ENCODE data around the gene ZC3H4. TPM values are rescaled to one million over a fixed set of nuclear protein-coding genes. Genes with fewer than 3 reads are reported as not detected.
"Not testable (repeated sequence)": the region's sequence is repeated elsewhere in the genome, so short reads cannot be mapped to it uniquely, and the experiment has no call there.

ZC3H4 gene
- polyA plus RNA-seq, 3 donors, result 36.5 to 39.4 (median 39.1) TPM

DNA sequence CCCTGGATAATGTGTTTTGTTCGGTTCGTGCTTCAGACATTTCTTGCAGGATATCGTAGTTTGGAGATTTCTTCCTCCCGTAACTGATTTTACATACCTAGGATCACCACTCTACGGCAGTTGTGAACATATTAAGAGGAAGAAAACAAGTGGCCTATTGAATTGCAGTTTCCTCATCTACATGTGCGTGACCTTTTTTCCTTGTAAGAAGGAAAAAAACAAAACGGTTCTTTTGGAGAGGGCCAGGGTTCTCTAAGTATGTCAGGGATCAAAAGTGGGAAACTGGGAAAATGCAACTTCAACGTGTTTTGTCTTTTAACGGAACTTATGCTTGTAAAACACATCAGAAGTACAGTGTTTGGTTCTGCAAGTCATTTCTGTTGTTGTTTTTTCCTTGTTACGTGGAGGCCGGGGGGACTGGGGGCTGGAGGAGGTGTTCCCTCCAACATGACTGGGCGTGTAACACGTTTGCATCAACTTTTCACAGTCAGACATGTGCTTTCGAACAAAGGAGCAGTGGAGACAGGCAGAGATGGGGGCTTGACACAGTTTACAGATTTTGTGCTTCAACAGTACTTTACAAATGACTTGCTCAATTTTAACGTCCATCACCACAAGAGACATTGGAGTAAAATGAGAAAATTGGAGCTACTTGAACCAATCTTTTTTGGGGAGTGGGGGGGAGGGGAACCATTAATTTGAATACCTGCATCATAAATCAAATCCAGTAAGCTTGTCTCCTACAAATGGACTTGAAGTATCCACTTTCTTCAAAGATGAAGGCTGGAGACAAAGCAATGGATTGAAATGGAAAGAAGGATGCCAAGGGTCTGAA, 3.8 kb downstream of the ZC3H4 start:
- DNase-seq, result no peak

DNA sequence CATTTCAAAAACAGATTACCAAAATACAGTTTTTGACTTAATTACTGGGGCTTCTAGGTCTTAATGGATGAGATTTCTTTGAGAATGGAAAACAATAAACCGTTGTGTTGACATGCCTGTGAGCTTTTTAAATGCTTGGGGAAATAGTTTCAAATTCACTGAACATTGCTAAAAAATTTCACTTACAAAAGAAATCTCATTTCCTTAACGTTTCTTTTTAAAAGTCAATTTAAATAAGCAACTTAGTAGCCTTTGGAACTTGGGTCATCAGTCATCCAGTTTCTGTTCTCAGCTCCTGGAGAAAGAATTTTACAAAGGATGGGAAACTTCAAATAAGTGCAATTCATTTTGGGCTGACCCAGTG, 4.4 kb downstream of the ZC3H4 start:
- DNase-seq, result no peak

DNA sequence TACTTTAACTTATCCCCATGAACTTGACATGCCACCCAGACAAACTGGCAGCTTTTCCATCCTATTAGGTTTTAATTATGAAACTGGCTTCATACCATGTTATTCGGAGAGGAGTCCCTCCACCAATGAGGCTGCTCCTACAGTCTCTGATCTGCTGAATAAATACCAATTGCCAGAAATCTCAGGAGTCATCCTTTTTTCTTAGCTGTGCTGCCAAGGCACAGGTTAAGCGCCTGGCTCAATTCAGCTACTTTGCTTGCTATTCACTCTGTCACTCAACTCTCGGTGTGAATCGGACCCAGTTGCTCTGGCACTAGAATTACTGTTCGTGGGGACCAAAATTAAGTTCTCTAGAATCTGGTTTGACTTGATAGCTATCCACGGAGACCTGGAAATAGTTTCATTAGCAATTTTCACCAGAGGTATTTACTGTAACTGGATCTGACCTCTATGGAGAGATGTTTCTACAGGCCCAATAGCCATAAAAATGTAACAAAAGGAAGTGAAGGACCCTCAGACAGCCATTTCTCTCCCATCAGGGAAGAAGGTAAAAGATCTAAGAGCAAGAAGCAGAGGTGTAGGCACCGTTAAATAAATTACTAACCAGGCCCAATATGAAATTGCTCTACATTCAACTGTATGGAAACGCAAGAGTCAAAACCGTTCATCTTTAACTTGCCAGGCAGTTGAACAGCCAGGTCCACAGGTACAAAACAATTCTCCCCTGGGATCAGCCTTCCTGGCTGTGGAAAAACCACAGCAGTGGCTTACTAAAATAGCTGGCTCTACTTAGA, 5.4 kb downstream of the ZC3H4 start:
- no peak for DNase-seq

DNA sequence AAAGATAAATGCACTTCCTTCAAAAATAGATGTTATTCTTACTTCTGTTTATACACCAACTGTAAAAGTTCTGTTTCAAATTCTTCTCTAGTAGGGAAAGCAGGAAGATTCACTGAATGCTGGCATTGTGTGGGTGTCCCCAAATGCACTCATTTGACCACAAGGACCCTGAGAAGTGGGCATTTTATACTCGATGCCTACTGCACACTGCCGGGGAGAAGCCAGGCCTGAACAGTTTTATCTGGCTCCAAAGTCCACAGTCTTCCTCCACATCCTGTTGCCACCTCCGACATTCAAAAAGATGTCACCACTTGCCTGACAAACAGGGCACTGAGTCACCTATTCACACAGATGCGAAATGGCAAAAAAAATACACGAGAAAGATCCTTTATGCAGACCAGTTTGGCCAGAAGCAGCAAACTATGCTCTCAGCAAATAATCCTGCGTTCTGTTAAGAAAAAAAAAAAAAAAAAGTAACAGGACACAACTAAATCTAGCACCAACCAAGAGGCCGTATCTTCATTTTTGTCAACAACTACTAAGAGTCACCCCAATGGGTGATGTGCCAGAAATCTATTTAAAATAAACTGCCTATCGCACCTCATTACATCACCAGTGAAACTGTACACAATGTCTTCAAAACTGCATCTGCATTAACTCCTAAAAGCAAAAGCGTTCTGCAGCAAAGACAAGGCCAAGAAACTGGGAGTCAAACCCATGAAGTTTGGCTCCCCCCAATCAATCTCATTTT, 6.2 kb downstream of the ZC3H4 start:
- no peak for DNase-seq

- DNase-seq, result no peak
These were observed 6.8 kb downstream of the ZC3H4 start for GRCh38 chr19:47106821-47107201.

DNA sequence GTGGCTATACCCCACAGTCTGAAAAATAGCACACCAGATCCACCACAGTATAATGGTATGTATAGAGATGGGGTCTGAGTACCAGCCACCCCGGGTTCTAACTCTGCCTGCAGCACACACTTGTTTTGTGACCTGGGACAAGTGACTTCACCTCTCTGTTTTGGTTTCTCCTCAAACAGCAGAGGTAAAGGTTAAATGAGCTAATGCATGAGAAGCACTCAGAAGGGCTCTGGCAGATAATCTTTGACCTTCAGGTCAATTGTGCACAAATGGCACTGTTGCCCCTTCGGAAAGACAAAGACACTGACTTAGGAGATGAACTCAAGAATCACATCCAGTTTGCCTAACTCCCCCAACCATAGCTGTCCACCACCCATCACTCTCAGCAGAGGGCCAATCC, 7.7 kb downstream of the ZC3H4 start:
- DNase-seq, result no peak

- no peak for DNase-seq
These were observed 8.9 kb downstream of the ZC3H4 start for GRCh38 chr19:47104680-47105079.

DNA sequence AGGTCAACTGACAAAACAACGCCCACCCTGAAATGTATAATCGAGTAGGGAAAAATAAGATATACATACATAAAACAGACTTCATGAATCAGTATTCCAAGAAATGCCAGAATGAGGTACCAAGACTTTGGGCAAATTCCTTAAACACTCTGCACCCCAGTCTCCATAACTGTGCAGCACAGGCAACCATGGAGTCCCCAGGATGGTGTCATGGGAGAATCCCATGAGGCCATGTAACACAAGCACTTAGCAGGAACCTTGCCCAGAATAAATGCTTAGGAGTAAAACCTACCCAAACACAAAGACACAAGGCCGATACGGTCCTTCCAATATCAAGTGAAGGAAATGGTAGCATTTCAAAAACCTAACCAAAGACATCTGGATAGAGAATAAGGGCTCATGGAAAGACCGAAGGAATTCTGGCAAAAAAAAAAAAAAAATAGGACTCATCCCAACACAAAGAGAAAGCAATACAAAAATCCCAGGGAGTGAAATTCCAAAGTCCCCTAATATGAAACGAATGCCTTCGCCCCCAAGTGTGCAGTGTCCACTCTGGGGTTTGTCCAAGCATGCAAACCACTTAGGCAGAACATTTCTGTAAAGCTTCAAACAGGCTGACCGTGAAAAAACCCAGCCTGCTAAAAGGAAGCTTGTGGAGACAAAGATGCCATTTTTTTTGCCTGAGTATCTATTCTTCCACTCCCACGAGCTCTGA, 11.1 kb downstream of the ZC3H4 start:
- no peak for DNase-seq

DNA sequence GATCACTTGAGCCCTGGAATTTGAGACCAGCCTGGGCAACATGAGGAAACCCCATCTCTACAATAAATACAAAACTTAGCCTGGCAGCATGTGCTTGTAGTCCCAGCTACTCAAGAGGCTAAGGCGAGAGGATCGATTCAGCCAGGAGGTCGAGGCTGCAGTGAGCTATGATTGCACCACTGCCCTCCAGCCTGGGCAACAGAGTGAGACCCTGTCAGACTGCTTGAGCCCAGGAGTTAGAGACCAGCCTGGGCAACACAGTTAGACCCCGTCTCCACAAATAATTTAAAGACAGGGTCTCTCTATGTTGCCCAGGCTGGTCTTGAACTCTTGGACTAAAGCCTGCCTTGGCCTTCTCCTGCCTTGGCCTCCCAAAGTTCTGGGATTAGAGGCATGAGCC, 12.5 kb downstream of the ZC3H4 start:
- DNase-seq, result not testable (repeated sequence)

DNA sequence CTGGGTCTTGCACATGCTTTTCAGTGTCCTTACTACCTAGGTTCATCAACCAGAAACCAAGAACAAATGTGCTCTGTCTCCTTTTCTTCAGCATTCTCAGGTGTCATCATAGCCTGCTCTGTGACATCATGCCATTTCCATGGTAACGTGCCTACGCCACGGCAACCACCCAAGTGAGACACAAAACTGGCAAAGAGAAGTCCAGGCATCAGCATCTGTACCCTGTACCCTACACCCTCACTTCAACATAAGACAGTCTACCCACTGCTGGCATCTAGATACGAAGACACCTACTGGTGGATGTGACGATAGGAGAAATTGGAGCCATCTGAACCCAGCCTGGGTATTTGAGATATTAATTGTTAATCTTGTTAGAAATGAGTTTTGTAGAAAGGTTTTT, 13.3 kb downstream of the ZC3H4 start:
- no peak for DNase-seq

GRCh38 chr19:47099576-47100050, 14.0 kb downstream of the ZC3H4 start:
- no peak for DNase-seq

GRCh38 chr19:47098608-47099007, 15.0 kb downstream of the ZC3H4 start:
- DNase-seq, result no peak

GRCh38 chr19:47097396-47098201, 16.0 kb downstream of the ZC3H4 start:
- DNase-seq, result no peak

GRCh38 chr19:47096721-47097120, 16.9 kb downstream of the ZC3H4 start:
- no peak for DNase-seq

DNA sequence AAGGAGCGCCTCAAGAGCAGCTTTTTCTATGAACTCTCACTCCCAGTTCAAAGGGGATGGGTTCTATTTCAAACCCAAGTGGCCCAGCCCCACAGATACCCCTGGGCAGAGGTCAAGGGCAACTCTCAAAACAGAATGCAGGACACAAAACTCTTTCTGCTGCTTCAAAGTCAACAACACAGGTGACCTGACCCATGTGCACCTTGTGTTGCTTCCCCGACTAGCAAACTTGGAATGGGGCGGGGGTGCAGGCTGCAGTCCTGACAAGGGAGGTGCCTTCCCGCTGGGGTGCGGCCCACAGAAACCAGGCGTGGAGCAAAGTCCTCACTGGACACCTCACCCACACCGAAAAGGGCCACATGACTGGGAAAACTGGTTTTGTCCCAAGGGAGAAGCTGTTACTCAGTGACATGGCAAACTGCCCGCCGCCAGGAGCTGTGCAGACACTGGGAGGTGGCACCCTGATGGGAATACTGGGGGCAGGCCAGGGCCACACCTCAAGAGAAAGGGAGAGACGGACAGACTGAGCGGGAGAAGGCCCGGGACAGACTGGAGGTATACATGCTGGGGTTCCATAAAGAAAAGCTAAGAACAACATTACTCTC, 17.4 kb downstream of the ZC3H4 start:
- no peak for DNase-seq

DNA sequence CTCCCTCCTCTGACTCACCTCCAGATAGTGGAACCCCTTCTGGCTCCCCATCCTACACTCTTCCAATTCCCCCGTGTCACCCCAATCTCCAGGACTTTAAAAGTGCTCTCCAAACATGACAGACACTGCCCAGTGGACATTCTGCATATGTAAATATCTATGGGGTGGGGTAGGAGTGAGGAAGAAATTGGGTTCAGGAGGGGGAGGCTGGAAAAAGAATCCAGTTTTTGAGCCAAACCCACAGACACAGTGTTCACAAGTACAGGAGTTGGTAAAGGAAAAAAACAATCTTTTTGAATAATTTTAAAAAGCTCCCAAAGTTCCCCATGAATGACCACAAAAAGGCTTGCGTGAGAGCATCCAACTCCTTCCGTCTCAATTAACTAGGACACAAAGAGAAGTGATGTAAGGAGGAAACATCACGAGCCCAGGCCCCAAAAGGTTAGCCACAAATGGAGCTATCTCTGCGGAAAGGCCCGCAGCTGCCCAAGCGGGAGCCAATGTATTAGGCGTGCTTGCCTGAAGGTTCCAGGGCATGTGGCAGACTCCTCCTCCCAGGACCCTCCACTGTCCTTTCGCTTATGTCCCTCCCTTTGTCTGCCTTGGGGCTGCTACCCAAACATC, 18.0 kb downstream of the ZC3H4 start:
- no peak for DNase-seq

- DNase-seq, result no peak
These were observed 18.8 kb downstream of the ZC3H4 start for GRCh38 chr19:47094557-47095475.

- DNase-seq, result no peak
These were observed 19.7 kb downstream of the ZC3H4 start for GRCh38 chr19:47093841-47094240.

DNA sequence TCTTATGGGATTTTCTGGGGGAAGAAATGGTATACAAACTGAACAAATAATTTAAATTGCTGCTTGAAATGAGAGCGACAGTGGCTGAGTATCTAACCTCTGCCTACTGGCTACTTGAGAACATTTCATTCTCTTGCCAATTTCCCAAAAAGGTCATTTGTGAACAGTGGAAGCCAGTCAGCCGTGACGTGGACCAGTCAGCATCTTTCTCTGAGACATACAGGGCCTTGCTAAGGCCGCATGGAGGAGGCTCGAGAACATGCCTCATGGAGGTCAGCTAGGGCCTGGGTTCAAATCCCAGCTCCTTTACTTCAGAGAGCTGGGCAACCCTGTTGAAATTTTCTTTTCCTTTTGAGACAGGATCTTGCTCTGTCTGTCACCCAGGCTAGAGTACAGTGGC, 20.3 kb downstream of the ZC3H4 start:
- DNase-seq, result no peak
